GM19463 (cell line): ENCODE measurements around the gene GFY.
"Not testable (repeated sequence)": the region's sequence is repeated elsewhere in the genome, so short reads cannot be mapped to it uniquely, and the experiment has no call there.

Source experiments
- ATAC-seq: cut with Tn5 transposase; IDR thresholded peaks from one replicate; pipeline ENCODE4 v1.9.1; 2021; ENCODE audit warnings: mild to moderate bottlenecking, moderate library complexity; ENCODE audit not compliant: unreplicated experiment

Gene GFY

DNA sequence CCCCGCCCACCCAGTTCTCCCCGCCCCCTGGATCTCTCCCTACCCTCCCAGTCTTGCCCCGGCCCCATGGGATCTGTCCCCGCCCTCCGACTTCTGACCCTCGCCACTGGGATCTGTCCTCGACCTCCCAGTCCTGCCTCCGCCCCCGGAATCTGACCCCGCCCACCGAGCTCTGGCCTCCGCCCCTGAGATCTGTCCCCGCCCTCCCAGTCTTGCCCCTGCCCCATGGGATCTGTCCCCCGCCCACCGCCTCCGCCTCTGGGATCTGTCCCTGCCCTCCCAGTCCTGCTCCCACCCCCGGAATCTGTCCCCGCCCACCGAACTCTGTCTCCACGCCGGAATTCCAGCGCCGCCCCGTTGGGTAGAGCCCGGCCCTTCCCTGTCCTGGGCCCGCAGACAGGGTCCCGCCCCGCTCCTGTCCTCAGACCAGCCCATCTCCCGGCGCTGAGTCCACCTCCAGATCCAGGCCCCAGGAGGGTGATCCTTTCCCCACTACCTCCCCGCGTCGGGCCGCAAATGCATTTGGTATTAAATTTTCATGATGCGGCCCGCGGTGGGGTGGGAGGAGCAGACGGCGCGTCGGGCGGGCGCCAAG is 17.7 kb downstream of the GFY start:
- peak; percentile 16 for ATAC-seq

DNA sequence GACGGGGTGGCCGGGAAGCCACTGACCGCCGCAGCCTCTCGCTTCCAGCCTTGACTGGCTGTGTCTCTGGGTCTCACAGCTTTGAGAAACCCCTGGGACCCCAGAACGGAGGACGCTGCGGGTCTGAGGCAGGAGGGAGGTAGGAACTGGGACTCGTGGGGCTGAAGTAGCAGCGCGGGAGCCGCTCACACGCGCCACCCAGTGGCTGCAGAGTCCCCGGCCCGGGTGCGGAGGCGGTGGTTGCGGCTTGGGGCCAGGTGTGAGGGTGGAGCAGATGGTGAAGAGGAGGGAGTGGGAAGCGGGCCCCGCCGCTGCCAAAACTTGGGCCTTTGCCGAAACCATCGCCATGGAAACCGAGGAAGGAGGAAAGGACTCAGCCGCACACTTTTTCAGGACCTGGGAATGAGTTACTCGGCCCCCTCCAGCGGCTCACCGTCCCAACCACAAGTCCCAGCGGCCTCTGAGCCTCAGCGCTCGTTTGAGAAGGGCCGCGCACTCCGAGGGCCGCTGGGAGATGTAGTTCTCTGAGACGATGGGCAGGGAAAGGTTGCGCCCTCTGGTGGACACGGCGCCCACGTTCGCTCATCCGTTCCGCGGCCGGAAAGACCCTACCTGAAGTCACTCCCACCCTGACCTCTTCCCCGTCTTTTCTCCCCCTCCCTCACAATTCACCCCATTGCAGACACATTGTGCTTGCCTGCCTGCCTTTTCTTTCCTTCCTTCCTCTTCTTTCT is 18.3 kb downstream of the GFY start:
- peak; percentile 82 for ATAC-seq

DNA sequence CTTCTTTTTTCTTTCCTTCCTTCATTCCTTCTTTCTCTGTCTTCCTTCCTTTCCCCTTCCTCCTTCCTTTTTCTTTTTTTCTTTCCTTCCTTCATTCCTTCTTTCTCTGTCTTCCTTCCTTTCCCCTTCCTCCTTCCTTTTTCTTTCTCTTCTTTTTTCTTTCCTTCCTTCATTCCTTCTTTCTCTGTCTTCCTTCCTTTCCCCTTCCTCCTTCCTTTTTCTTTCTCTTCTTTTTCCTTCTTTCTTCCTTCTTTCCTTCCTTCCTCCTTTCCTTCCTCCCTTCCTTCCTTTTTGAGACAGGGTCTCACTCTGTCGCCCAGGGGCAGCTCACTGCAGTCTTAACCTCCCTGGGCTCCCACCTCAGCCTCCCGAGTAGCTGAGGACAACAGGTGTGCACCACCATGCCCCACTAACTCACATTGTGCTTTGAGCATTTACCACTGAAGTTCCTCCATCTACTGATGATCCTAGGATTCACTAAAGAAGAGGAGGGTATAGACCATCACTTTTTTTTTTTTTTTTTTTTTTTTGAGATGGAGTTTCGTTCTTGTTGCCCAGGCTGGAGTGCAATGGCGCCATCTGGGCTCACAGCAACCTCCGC is 19.0 kb downstream of the GFY start:
- ATAC-seq = not testable (repeated sequence)

DNA sequence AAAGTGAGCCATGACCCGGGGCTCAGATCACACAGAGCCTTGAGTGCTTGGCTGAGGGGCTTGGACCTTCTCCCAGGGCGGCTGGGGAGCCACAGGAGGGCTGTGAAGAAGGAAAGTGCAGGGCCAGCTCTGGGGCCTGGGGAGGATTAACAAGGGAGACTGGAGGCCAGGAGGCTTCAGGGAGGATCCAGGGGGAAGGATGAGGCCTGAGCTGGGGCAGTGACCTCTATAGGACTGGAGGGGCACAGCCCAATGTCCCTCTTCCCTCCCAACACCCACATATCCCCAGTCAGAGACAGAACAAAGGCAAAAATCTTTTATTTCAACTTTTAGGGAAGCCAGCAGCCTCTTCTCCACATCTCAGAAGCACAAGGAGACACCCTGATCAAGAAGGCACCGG is 20.8 kb downstream of the GFY start:
- ATAC-seq = no peak

DNA sequence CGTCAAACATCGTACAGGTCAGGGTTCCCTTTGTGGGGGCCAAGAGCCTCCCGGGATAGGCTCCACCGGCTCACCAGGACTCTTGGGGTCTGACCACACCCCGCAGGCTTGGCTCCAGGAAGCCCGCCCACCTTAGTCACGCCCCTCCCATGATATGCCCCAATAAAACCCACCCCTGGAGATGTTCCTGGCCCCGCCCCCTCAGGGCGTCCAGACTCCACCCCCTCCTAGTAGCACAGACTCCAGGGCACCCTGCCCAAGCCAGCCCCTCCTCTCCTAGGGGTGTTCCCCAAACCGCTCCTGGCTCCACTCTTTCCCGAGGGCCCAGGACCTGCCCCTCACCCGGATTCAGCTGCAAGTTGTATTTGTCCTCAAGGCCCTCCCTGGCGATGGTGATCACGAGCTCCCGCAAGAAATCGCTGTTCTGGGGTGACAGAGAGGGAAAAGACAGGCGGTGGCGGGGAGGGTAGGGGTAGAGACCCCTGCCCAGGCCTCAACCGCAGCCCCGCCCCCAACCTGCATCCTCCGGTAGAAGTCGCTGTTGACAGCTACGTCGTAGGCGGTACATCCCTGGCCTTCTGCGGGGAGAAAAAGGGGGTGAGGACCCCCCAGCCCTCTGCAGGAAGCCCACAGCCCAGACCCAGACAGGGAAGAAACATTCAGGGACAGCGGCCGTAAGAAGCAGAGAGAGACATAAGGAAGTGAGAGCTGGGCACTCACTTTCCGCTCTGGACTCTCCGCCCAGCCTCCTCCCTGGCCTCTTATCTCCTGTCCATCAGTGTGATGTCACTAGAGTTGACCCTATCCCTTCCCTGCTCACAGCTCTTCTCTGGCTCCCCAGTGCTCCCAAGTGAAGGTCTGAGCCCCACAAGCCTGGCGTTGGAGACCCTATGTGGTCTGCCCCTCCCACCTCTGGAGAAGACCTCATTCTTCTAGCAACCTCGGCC is 22.6 kb downstream of the GFY start:
- ATAC-seq = no peak

DNA sequence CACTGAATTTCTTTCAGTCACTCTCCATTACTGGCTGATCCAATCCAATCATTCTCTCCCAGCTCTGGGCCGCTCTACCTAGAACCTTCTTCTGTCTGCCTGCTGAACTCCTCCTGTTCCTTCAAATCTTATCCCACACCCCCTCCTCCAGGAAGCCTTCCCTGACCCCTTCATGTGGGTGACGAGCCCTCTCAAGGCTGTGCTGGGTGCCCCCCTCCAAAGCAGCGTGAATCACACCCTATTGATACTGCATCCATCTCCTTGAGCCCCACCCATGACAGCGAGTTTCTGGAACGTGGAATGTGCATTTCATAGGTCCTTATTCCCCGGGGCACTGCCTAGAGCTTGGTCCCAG is 23.2 kb downstream of the GFY start:
- no peak for ATAC-seq

DNA sequence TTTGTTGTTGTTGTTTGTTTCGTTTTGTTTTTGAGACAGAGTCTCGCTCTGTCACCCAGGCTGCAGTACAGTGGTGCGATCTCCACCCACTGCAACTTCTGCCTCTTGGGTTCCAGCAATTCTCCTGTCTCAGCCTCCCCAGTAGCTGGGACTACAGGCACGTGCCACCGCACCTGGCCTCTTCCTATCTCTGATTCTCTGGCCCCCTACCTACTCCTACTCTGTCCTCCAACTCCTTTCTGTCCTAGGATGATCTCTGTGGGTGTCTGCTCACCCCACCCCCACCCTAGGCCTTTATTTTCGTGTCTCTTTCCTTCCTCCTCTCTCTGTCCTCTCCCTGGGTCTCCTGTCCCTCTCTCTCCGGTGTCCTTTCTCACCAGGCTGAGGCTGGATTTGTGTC is 25.2 kb downstream of the GFY start:
- no peak for ATAC-seq

DNA sequence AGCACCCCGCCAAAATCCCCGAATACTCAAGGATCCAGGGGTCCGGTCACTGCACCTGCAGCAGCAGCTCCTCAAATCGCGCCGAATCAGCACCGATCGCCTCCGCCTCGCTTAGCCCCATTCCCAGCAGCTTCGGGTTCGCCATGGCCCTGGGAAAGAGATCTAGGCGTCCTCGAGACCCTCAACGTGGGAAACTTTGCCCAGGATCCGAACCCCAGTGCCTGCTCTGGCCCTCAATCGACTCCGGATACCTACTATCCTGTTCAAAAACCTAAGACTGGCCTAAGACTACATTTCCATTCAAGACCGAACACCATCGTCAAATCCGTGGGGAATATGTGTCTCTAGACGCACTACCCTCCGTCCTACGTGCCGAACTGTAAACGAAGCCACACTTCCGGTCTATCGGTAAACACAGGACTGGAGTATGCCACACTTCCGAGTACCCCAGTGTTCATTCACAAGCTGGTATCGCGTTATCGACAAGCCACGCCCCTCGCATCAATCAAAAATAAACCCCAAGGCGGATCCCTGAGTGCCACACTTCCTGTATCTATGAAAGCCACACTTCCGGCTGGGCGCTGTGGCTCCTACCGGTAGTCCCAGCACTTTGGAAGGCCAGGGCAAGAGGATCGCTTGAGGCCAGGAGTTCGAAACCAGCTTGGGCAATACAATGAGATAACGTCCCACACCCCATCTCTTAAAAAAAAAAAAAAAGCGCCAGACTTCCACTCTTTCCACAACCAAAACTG is 26.4 kb downstream of the GFY start, which contains the start of gene PIH1D1:
PIH1D1 (minus strand) TSS at position 385 of the 752 bp plus-strand sequence; CDS start at position 145, 240 bp downstream.
- no peak for ATAC-seq

DNA sequence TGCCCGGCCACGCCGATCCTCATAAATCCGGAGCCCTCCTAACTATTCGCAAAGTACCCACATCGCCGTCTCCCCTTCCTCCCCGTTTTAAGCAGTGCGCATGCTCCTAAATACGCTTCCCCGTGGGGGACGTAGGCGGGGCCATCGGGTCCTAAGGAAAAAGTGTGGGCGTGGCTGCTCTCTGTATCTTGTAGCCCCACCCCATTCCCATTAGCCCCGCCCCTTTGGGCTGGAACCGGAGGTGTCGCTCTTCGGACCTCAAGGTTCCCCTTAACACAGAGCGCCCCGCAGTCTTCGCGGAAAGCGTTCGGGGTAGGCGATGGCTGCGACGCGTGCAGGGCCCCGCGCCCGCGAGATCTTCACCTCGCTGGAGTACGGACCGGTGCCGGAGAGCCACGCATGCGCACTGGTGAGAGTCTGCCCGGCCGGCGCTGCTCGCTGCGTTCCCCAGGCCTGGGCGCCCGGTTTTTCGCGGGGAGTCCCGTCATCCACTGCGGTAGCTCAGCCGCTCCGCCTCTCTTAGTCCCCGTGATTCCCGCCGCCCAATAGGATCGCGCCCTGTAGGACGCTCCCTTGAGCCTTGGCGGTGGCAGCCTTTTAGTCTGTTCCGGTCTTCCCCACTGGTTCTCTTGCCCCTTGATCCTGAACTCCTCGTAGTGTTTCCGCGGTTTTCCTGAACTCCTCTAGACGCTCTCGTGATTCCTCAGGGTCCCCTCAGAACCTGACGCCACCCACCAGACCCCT is 28.0 kb downstream of the GFY start, which contains the start of gene ALDH16A1:
ALDH16A1 (plus strand) TSS at position 213 of the 744 bp plus-strand sequence; CDS start at position 320, 107 bp downstream.
- ATAC-seq = peak; percentile 86

DNA sequence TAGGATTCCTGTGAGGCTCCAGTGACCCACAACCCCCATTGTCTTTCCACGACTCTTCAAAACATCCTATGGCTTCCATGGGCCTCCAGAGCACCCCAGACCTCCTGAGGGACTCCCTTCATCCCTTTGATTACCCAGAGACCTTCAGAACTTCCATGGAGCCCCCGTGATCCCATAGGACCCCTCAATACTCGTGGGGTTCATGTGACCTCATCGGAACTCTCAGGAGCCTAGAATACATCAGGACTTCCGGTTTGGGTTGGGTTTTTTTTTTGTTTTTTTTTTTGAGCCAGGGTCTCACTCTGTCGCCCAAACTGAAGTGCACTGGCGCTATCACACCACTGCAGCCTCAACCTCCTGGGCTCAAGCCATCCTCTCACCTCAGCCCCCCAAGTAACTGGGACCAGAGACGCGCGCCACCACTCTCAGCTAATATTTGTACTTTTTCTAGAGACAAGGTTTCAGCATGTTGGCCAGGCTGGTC is 28.6 kb downstream of the GFY start:
- ATAC-seq = no peak

DNA sequence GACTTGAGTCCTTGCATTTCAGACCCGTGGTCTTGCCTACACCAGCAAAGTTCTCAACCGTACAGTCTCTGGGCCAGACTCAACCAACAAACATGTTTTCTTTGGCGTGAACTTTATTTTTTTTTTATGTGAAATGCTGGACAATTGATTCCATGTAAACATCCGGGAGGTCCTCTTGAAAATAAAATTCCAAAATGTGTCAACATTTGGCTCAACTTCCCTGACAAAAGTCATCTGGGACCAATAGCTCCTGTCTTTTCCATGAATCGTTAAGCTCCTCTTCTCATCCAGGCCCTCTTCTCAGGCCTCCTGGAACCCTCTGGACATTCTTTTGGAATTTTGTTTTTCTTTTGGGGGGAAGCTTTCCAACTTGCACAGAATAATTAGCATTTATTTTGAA is 30.6 kb downstream of the GFY start:
- no peak for ATAC-seq

DNA sequence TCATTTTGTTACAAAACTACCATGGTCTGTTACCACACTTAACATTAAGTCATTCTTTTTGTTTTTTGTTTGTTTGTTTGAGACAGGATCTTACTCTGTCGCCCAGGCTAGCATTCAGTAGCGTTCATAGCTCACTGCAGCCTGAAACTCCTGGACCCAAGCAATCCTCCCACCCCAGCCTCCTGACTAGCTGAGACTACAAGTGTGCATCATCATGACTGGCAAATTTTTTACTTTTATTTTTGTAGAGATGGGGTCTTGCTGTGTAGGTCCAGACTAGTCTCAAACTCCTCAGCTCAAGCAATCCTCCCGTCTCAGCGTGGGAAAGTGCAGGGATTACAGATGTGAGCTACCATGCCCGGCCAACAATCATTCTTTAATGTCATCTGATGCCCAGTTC is 31.1 kb downstream of the GFY start:
- ATAC-seq = no peak

DNA sequence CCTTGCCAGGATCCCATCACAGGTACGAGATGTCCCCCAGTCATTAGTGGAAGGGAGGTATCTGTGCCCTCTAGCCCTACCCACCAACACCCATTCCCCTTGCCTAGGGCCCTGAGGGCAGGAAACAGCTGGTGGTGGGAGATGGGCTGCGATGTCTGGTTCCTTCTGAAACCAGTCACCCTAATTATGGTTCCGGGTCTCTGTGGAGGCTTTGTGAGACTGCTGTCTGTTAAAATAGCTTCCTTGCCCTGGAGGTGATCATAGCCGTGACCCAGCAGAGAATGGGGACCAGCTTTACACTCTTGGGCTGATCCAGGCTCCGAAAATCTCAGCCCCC is 33.3 kb downstream of the GFY start:
- ATAC-seq = no peak

DNA sequence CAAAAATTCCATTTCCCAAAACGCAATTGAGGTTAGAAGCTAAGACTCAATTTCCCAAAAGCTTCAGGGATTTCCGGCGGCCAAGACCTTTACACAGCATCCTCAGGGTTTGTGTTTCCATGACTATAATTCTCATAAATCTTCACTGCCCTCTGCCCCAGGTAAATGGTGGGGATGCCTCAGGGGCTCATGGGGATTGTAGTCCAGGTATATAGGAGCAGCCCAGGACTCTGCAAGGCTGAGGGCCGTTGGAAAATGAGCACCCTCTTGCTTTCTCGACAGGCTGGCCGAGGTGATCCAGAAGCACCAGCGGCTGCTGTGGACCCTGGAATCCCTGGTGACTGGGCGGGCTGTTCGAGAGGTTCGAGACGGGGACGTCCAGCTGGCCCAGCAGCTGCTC is 34.2 kb downstream of the GFY start:
- ATAC-seq = no peak

DNA sequence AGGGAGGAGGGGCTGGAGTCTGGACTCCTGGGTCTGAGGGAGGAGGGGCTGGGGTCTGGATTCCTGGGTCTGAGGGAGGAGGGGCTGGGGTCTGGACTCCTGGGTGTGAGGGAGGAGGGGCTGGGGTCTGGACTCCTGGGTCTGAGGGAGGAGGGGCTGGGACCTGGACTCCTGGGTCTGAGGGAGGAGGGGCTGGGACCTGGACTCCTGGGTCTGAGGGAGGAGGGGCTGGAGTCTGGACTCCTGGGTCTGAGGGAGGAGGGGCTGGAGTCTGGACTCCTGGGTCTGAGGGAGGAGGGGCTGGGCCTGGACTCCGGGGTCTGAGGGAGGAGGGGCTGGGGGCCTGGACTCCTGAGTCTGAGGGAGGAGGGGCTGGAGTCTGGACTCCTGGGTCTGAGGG is 35.9 kb downstream of the GFY start:
- not testable (repeated sequence) for ATAC-seq

DNA sequence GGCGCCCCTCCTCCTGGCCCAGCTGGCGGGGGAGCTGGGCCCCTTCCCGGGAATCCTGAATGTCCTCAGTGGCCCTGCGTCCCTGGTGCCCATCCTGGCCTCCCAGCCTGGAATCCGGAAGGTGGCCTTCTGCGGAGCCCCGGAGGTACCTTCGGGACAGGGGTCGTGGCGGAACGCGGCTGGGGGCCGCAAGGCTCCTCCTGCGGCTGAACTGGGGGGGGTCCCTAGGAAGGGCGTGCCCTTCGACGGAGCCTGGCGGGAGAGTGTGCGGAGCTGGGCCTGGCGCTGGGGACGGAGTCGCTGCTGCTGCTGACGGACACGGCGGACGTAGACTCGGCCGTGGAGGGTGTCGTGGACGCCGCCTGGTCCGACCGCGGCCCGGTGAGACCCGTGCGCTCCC is 36.5 kb downstream of the GFY start:
- no peak for ATAC-seq

DNA sequence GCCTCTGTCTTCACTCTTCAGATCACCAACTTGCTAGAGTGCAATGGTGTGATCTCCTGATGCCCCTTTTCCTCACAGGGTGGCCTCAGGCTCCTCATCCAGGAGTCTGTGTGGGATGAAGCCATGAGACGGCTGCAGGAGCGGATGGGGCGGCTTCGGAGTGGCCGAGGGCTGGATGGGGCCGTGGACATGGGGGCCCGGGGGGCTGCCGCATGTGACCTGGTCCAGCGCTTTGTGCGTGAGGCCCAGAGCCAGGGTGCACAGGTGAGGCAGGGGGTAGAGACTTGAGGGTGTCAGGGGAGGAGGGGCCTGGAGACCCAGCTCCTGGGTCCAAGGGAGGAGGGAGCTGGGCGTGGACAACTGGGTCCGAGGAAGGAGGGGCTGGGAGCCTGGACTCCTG is 37.3 kb downstream of the GFY start:
- no peak for ATAC-seq

DNA sequence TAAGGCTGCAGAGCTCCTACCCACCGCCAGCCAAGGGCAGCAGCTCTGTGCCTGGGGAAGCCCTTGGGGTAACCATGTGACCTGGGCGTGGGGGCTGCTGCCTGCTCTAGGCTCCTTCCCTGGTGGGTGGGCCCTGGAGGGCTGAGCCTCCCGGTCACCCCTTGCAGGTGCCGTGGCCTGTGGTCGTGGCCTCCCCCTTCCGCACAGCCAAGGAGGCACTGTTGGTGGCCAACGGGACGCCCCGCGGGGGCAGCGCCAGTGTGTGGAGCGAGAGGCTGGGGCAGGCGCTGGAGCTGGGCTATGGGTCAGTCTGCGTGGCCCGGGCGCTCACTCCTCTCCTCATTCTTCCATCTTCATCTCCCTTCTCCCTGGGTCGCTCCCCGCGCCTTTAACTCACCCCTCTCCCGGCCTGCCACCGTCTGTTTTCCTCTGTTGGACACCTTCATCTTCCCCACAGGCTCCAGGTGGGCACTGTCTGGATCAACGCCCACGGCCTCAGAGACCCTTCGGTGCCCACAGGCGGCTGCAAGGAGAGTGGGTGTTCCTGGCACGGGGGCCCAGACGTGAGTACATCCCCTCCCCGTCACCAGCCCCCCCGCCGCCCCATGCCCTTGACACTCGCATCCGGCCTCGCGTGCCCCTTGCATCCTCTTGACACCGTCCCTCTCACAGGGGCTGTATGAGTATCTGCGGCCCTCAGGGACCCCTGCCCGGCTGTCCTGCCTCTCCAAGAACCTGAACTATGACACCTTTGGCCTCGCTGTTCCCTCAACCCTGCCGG is 39.0 kb downstream of the GFY start:
- ATAC-seq = no peak

DNA sequence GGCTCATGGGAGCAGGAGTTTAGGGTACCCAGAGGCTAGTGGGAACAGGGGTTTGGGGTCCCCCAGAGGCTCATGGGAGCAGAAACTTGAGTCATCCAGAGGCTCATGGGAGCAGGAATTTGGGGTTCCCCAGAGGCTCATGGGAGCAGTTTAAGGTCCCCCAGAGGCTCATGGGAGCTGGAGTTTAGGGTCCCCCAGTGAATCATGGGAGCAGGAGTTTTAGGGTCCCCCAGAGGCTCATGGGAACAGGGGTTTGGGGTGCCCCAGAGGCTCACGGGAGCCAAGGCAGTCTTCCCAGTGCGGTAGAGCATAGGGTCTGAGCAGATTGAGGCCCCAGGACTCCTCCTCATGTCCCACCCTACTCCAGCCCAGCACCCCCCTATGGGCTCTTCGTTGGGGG is 40.2 kb downstream of the GFY start:
- no peak for ATAC-seq
